ENCODE results near the gene DGKE.

DGKE gene

GRCh38 chr17:56918916-56919315, 85.0 kb downstream of the DGKE start:
- DNase-seq = no peak

All from stimulated activated CD4-positive, alpha-beta T cell treated with anti-CD3 and anti-CD28 coated beads, Interleukin-15, amount 100 ng/mL, for 24 hours (primary cell).